HEK293 (cell line): Measurements from ENCODE around the gene ADGRB3.

Source experiments
- CTCF ChIA-PET: fragments of 350-600 bp; formaldehyde crosslinking; extraction: SDS; loops from one replicate; lab custom pipeline; 2021; ENCODE audit warnings: antibody characterized with exemption; lab: Yijun Ruan, JAX
- POLR2A ChIA-PET: fragments of 300-600 bp; formaldehyde crosslinking; extraction: SDS; loops from one replicate; lab custom pipeline; 2020; ENCODE audit warnings: antibody characterized with exemption, inconsistent platforms; lab: Yijun Ruan, JAX
- H3K27ac ChIP-seq: fragments of 200-500 bp; sonication (Bioruptor generic); 2 replicates; pipeline ENCODE4 v1.5.1; 2014; ENCODE audit warnings: low read depth, low read length, control low read depth, inconsistent platforms; ENCODE audit errors: extremely low read depth
- H3K36me3 ChIP-seq, 2 experiments: fragments of 200-500 bp in 1 of 2; sonication (Bioruptor generic) in 1 of 2; 1 replicate in 1 of 2; 2 replicates in 1 of 2; pipeline ENCODE4 v1.5.1; 2014 to 2017; ENCODE audit warnings: inconsistent platforms in 2 of 2, low read length in 2 of 2; ENCODE audit not compliant: control insufficient read depth in 2 of 2, insufficient read depth in 1 of 2
- H3K4me1 ChIP-seq: fragments of 200-500 bp; sonication (Bioruptor generic); 2 replicates; pipeline ENCODE4 v1.5.1; 2014; ENCODE audit warnings: mild to moderate bottlenecking, low read length, inconsistent platforms; ENCODE audit not compliant: control insufficient read depth, insufficient read depth
- H3K4me3 ChIP-seq: 2 replicates; pipeline ENCODE4 v1.5.1; 2011; ENCODE audit warnings: low read depth, mild to moderate bottlenecking, control low read depth, low read length, moderate library complexity
- H3K9me3 ChIP-seq: fragments of 200-500 bp; sonication (Bioruptor generic); 2 replicates; pipeline ENCODE4 v1.5.1; 2014; ENCODE audit warnings: low read depth, low read length, inconsistent platforms; ENCODE audit not compliant: control insufficient read depth, insufficient read depth
- CTCF ChIP-seq: fragments of 450-650 bp; formaldehyde crosslinking; IDR thresholded peaks from 2 replicates; pipeline ENCODE4 v1.5.1; 2016; ENCODE audit warnings: missing biosample characterization, missing genetic modification characterization
- HOXA7 ChIP-seq: sonication (generic); formaldehyde crosslinking; IDR thresholded peaks from 2 replicates; pipeline ENCODE4 v1.8.1; 2022; ENCODE audit warnings: missing genetic modification reagents, borderline replicate concordance
- HOXC10 ChIP-seq: sonication (generic); formaldehyde crosslinking; IDR thresholded peaks from 2 replicates; pipeline ENCODE4 v1.8.1; 2023; ENCODE audit warnings: mild to moderate bottlenecking, missing genetic modification reagents
- KLF7 ChIP-seq: fragments of 450-650 bp; formaldehyde crosslinking; IDR thresholded peaks from 2 replicates; pipeline ENCODE4 v1.5.1; 2016; ENCODE audit warnings: missing biosample characterization, missing genetic modification characterization, borderline replicate concordance
- MEIS1 ChIP-seq: sonication (generic); formaldehyde crosslinking; IDR thresholded peaks from 2 replicates; pipeline ENCODE4 v1.8.1; 2022; ENCODE audit warnings: missing genetic modification reagents, mild to moderate bottlenecking, borderline replicate concordance
- REST ChIP-seq: fragments of 450-650 bp; formaldehyde crosslinking; IDR thresholded peaks from 2 replicates; pipeline ENCODE4 v1.5.1; 2016; ENCODE audit warnings: missing biosample characterization, missing genetic modification characterization
- SALL2 ChIP-seq: fragments of 450-650 bp; formaldehyde crosslinking; IDR thresholded peaks from 2 replicates; pipeline ENCODE4 v1.5.0; 2017; ENCODE audit warnings: missing biosample characterization, mild to moderate bottlenecking, missing genetic modification characterization, borderline replicate concordance
- YY2 ChIP-seq: fragments of 450-650 bp; formaldehyde crosslinking; IDR thresholded peaks from 2 replicates; pipeline ENCODE4 v1.5.1; 2016; ENCODE audit warnings: missing biosample characterization, missing genetic modification characterization
- ZBTB17 ChIP-seq: fragments of 450-650 bp; formaldehyde crosslinking; IDR thresholded peaks from 2 replicates; pipeline ENCODE4 v1.5.1; 2016; ENCODE audit warnings: missing biosample characterization, missing genetic modification characterization
- ZBTB20 ChIP-seq: fragments of 450-650 bp; formaldehyde crosslinking; IDR thresholded peaks from 2 replicates; pipeline ENCODE4 v1.5.1; 2016; ENCODE audit warnings: missing biosample characterization, missing genetic modification characterization
- ZNF132 ChIP-seq: fragments of 450-650 bp; formaldehyde crosslinking; IDR thresholded peaks from 2 replicates; pipeline ENCODE4 v1.5.1; 2017; ENCODE audit warnings: missing biosample characterization, missing genetic modification characterization, borderline replicate concordance
- ZNF140 ChIP-seq: fragments of 450-650 bp; formaldehyde crosslinking; IDR thresholded peaks from 2 replicates; pipeline ENCODE4 v1.5.1; 2016; ENCODE audit warnings: missing biosample characterization, missing genetic modification characterization
- ZNF16 ChIP-seq: fragments of 450-650 bp; formaldehyde crosslinking; IDR thresholded peaks from 2 replicates; pipeline ENCODE4 v1.5.1; 2016; ENCODE audit warnings: low read depth, missing biosample characterization, missing genetic modification characterization
- ZNF248 ChIP-seq: fragments of 450-650 bp; formaldehyde crosslinking; IDR thresholded peaks from 2 replicates; pipeline ENCODE4 v1.5.1; 2017; ENCODE audit warnings: missing biosample characterization, missing genetic modification characterization
- ZNF280C ChIP-seq: fragments of 450-650 bp; formaldehyde crosslinking; IDR thresholded peaks from 2 replicates; pipeline ENCODE4 v1.5.1; 2016; ENCODE audit warnings: missing biosample characterization, missing genetic modification characterization
- ZNF292 ChIP-seq: fragments of 450-650 bp; formaldehyde crosslinking; IDR thresholded peaks from 2 replicates; pipeline ENCODE4 v1.5.1; 2016; ENCODE audit warnings: low read depth, missing biosample characterization, missing genetic modification characterization, borderline replicate concordance
- ZNF350 ChIP-seq: fragments of 450-650 bp; formaldehyde crosslinking; IDR thresholded peaks from 2 replicates; pipeline ENCODE4 v1.5.0; 2017; ENCODE audit warnings: missing biosample characterization, mild to moderate bottlenecking, missing genetic modification characterization
- ZNF362 ChIP-seq: fragments of 450-650 bp; formaldehyde crosslinking; IDR thresholded peaks from 2 replicates; pipeline ENCODE4 v1.5.1; 2016; ENCODE audit warnings: missing biosample characterization, missing genetic modification characterization
- ZNF513 ChIP-seq: fragments of 450-650 bp; IDR thresholded peaks from 2 replicates; pipeline ENCODE4 v1.5.1; 2018; ENCODE audit warnings: missing biosample characterization, missing genetic modification characterization
- ZNF645 ChIP-seq: fragments of 450-650 bp; formaldehyde crosslinking; IDR thresholded peaks from 2 replicates; pipeline ENCODE4; 2016; ENCODE audit warnings: missing biosample characterization, missing genetic modification characterization
- ZSCAN4 ChIP-seq: fragments of 450-650 bp; formaldehyde crosslinking; IDR thresholded peaks from 2 replicates; pipeline ENCODE4 v1.5.1; 2017; ENCODE audit warnings: missing biosample characterization, missing genetic modification characterization

ADGRB3 gene

GRCh38 chr6:68756454-68757375, 121.6 kb downstream of the ADGRB3 start:
- Histone ChIP-seq H3K36me3 (no peaks in the 10 kb centered on the region), H3K27ac (no peak overlapping the region), H3K4me1 (no peaks in the 10 kb centered on the region), H3K4me3 (no peak overlapping the region)
- ChIA-PET POLR2A (no interaction called here), CTCF (no interaction called here)
- no peak for TF ChIP-seq ZNF16 (tag by site-specific recombination)
- no peak for TF ChIP-seq SALL2 (tag by site-specific recombination)
- no peak for TF ChIP-seq ZNF140 (tag by site-specific recombination)
- TF ChIP-seq ZBTB17 = no peak
- no peak for TF ChIP-seq HOXA7 (CRISPR knock-in tag)
- TF ChIP-seq HOXC10 (CRISPR knock-in tag) = no peak
- TF ChIP-seq, all 188 proteins: peak for 0
- H3K9me3 ChIP-seq = no peaks in the 10 kb centered on the region

- ChIA-PET CTCF (no interaction called here), POLR2A (no interaction called here)
- Histone ChIP-seq H3K9me3 (no peaks in the 10 kb centered on the region), H3K27ac (no peak overlapping the region), H3K36me3 (no peaks in the 10 kb centered on the region), H3K4me1 (no peaks in the 10 kb centered on the region), H3K4me3 (no peak overlapping the region)
- TF ChIP-seq ZNF292 (tag by site-specific recombination) (no peak), ZNF645 (tag by site-specific recombination) (no peak), REST (no peak), CTCF (tag by site-specific recombination) (no peak), ZNF362 (tag by site-specific recombination) (no peak), ZNF280C (tag by site-specific recombination) (no peak), KLF7 (tag by site-specific recombination) (no peak), ZSCAN4 (tag by site-specific recombination) (no peak), YY2 (tag by site-specific recombination) (no peak), HOXA7 (CRISPR knock-in tag) (no peak), ZNF132 (tag by site-specific recombination) (no peak), MEIS1 (CRISPR knock-in tag) (no peak), ZNF513 (tag by site-specific recombination) (no peak), ZNF350 (no peak), ZBTB20 (tag by site-specific recombination) (no peak), ZNF248 (no peak)
Observed at GRCh38 chr6:68757821-68758220, 122.7 kb downstream of the ADGRB3 start.
